ENCODE results near the gene SIDT2.

GRCh38 chr11:117175104-117175503, 3.4 kb upstream of the SIDT2 start:
- TF ChIP-seq CTCF (conservative IDR thresholded peaks at IDR 0.05; ENCODE audit: low read length) (no peak), EZH2phosphoT487 (IDR thresholded peaks at IDR 0.05; ENCODE audit: borderline replicate concordance, low read depth, low read length) (no peak)

All from OCI-LY7 (cell line).